ENCODE measurements around the gene MTA1. TPM values are rescaled to one million over a fixed set of nuclear protein-coding genes. Genes with fewer than 3 reads are reported as not detected.
A peak's percentile ranks its signal among the peaks of the same experiment; 100 is the strongest.

Gene MTA1
- total RNA-seq, 2 experiments from 2014 or later = 103 to 217 TPM

GRCh38 chr14:105484069-105484996 is 64.7 kb downstream of the MTA1 start:
- no TSS peak for BruUV-seq (replicated peaks)
- Histone ChIP-seq H3K4me1 (ENCODE audit: insufficient read depth, low read length, poor library complexity, severe bottlenecking) (peaks cover 39% of the 10 kb centered on the region), H3K27ac (ENCODE audit: low read depth, low read length, poor library complexity, severe bottlenecking) (no peak overlapping the region), H3K4me3 (ENCODE audit: low read depth, low read length, poor library complexity, severe bottlenecking) (no peak overlapping the region), H2AFZ (ENCODE audit: low read length) (no peak overlapping the region), H3K79me2 (ENCODE audit: insufficient read depth, low read depth, low read length) (no peaks in the 10 kb centered on the region), H3K4me2 (ENCODE audit: low read length) (no peak overlapping the region), H4K20me1 (ENCODE audit: insufficient read depth, low read length) (no peaks in the 10 kb centered on the region), H3K9me2 (ENCODE audit: insufficient read depth, low read length) (no peaks in the 10 kb centered on the region), H3K36me3 (ENCODE audit: insufficient read depth, low read length) (no peaks in the 10 kb centered on the region), H3K9me3 (ENCODE audit: low read length) (no peaks in the 10 kb centered on the region)
- ChIA-PET CTCF (ENCODE audit: unreplicated experiment) (no interaction called here), POLR2A (no interaction called here)
- intact Hi-C loops (cut with micrococcal nuclease; ENCODE audit: unreplicated experiment) = no loop called here
- DNase-seq (ENCODE audit: low spot score) = no peak
- TF ChIP-seq EZH2phosphoT487 (IDR thresholded peaks at IDR 0.05; ENCODE audit: borderline replicate concordance, low read depth, low read length) = no peak

- Histone ChIP-seq H3K4me1 (ENCODE audit: insufficient read depth, low read length, poor library complexity, severe bottlenecking) (peaks cover 42% of the 10 kb centered on the region), H4K20me1 (ENCODE audit: insufficient read depth, low read length) (no peaks in the 10 kb centered on the region), H3K9me2 (ENCODE audit: insufficient read depth, low read length) (no peaks in the 10 kb centered on the region), H3K27ac (ENCODE audit: low read depth, low read length, poor library complexity, severe bottlenecking) (no peak overlapping the region), H3K4me3 (ENCODE audit: low read depth, low read length, poor library complexity, severe bottlenecking) (no peak overlapping the region), H3K4me2 (ENCODE audit: low read length) (no peak overlapping the region), H2AFZ (ENCODE audit: low read length) (no peak overlapping the region), H3K9me3 (ENCODE audit: low read length) (no peaks in the 10 kb centered on the region), H3K79me2 (ENCODE audit: insufficient read depth, low read depth, low read length) (no peaks in the 10 kb centered on the region), H3K36me3 (ENCODE audit: insufficient read depth, low read length) (no peaks in the 10 kb centered on the region)
- intact Hi-C loops (cut with micrococcal nuclease; ENCODE audit: unreplicated experiment) = no loop called here
- DNase-seq (ENCODE audit: low spot score) = no peak
- ChIA-PET CTCF (ENCODE audit: unreplicated experiment) (no interaction called here), POLR2A (no interaction called here)
- no TSS peak for BruUV-seq (replicated peaks)
- TF ChIP-seq CTCF (conservative IDR thresholded peaks at IDR 0.05; ENCODE audit: low read length) (no peak), EZH2phosphoT487 (IDR thresholded peaks at IDR 0.05; ENCODE audit: borderline replicate concordance, low read depth, low read length) (no peak)
These were observed 65.4 kb downstream of the MTA1 start for GRCh38 chr14:105484997-105485393.

GRCh38 chr14:105485739-105486162 is 66.1 kb downstream of the MTA1 start:
- H3K4me2 ChIP-seq (ENCODE audit: low read length) = no peak overlapping the region
- H4K20me1 ChIP-seq (ENCODE audit: insufficient read depth, low read length) = no peaks in the 10 kb centered on the region
- no peaks in the 10 kb centered on the region for H3K79me2 ChIP-seq (ENCODE audit: insufficient read depth, low read depth, low read length)
- H3K27ac ChIP-seq (ENCODE audit: low read depth, low read length, poor library complexity, severe bottlenecking) = no peak overlapping the region
- H3K36me3 ChIP-seq (ENCODE audit: insufficient read depth, low read length) = no peaks in the 10 kb centered on the region
- POLR2A ChIA-PET = no interaction called here
- CTCF ChIA-PET (ENCODE audit: unreplicated experiment) = no interaction called here
- H3K4me1 ChIP-seq (ENCODE audit: insufficient read depth, low read length, poor library complexity, severe bottlenecking) = peaks cover 39% of the 10 kb centered on the region
- no peaks in the 10 kb centered on the region for H3K9me3 ChIP-seq (ENCODE audit: low read length)
- intact Hi-C loops (cut with micrococcal nuclease; ENCODE audit: unreplicated experiment) = no loop called here
- H3K9me2 ChIP-seq (ENCODE audit: insufficient read depth, low read length) = no peaks in the 10 kb centered on the region
- TF ChIP-seq EZH2phosphoT487 (IDR thresholded peaks at IDR 0.05; ENCODE audit: borderline replicate concordance, low read depth, low read length) = peak; percentile 82; the same call in 1 of the 2 replicates
- peak; percentile 41; the same call in 1 of the 2 replicates for TF ChIP-seq CTCF (conservative IDR thresholded peaks at IDR 0.05; ENCODE audit: low read length)
- no peak for DNase-seq (ENCODE audit: low spot score)
- H3K4me3 ChIP-seq (ENCODE audit: low read depth, low read length, poor library complexity, severe bottlenecking) = no peak overlapping the region
- no TSS peak for BruUV-seq (replicated peaks)
- H2AFZ ChIP-seq (ENCODE audit: low read length) = no peak overlapping the region

Data from OCI-LY7 (cell line).